Vagina (tissue), 2 donors: ENCODE data around the gene DLG2. TPM values are rescaled to one million over a fixed set of nuclear protein-coding genes. Genes with fewer than 3 reads are reported as not detected.

Experiments used
- DNase-seq, 2 donors: peaks; one replicate each; pipeline ENCODE4 v3.0.0-alpha.2; 2017; ENCODE audit errors: extremely low spot score in 2 of 2
- H3K27ac ChIP-seq: fragments of 200-600 bp; sonication (generic); one replicate; pipeline ENCODE4 v1.5.1; 2019
- H3K27me3 ChIP-seq: fragments of 200-600 bp; sonication (generic); one replicate; pipeline ENCODE4 v1.5.1; 2019
- H3K36me3 ChIP-seq, 2 donors: fragments of 200-600 bp; sonication (generic); one replicate each; pipeline ENCODE4 v1.5.1; 2017 to 2019
- H3K4me1 ChIP-seq: fragments of 200-600 bp; sonication (generic); one replicate; pipeline ENCODE4 v1.5.1; 2019
- H3K4me3 ChIP-seq, 2 donors: fragments of 200-600 bp; sonication (generic); 1 replicate in 1 of 2; 2 replicates in 1 of 2; pipeline ENCODE4 v1.5.1; 2016 to 2019
- H3K9me3 ChIP-seq: fragments of 200-600 bp; sonication (generic); one replicate; pipeline ENCODE4 v1.5.1; 2019
- POLR2A ChIP-seq, 2 donors: fragments of 450-650 bp; IDR thresholded peaks; one replicate each; pipeline ENCODE4 v1.6.1; 2017; ENCODE audit warnings: antibody characterized with exemption in 2 of 2, mild to moderate bottlenecking in 2 of 2, moderate library complexity in 2 of 2
- POLR2AphosphoS5 ChIP-seq, 2 donors: sonication (generic); formaldehyde crosslinking; IDR thresholded peaks; one replicate each; pipeline ENCODE4 v1.9.0; 2017; ENCODE audit warnings: antibody characterized with exemption in 2 of 2, mild to moderate bottlenecking in 2 of 2, low read depth in 1 of 2; ENCODE audit not compliant: insufficient read depth in 1 of 2
- intact Hi-C: fragments of 100-400 bp; cut with DNase I; formaldehyde crosslinking; loops from one replicate; pipeline ENCODE4 v1.15.1; 2023
- total RNA-seq: library from RNA; depleted of rRNA; stranded (reverse); fragments of >200 nt; gene quantifications from one replicate; pipeline ENCODE4 v1.2.3, GENCODE V29; 2016
- TF ChIP-seq, protein P1 (sequence below), 3 experiments: fragments of 450-650 bp in 2 of 3; fragments of 200-600 bp in 1 of 3; sonication (generic) in 1 of 3; IDR thresholded peaks; one replicate each; pipeline ENCODE4 v1.5.1; 2017 to 2019; ENCODE audit warnings: antibody characterized with exemption in 3 of 3, mild to moderate bottlenecking in 2 of 3, moderate library complexity in 2 of 3

Gene DLG2
- total RNA-seq, 1 donor from 2014 or later: 10.1 TPM

GRCh38 chr11:84218318-84218717 is 1408.8 kb downstream of the DLG2 start:
- TF ChIP-seq, protein P1, sequence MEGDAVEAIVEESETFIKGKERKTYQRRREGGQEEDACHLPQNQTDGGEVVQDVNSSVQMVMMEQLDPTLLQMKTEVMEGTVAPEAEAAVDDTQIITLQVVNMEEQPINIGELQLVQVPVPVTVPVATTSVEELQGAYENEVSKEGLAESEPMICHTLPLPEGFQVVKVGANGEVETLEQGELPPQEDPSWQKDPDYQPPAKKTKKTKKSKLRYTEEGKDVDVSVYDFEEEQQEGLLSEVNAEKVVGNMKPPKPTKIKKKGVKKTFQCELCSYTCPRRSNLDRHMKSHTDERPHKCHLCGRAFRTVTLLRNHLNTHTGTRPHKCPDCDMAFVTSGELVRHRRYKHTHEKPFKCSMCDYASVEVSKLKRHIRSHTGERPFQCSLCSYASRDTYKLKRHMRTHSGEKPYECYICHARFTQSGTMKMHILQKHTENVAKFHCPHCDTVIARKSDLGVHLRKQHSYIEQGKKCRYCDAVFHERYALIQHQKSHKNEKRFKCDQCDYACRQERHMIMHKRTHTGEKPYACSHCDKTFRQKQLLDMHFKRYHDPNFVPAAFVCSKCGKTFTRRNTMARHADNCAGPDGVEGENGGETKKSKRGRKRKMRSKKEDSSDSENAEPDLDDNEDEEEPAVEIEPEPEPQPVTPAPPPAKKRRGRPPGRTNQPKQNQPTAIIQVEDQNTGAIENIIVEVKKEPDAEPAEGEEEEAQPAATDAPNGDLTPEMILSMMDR (IDR thresholded peaks at IDR 0.05): no peak
- no peak for TF ChIP-seq POLR2A (IDR thresholded peaks at IDR 0.05)
- no peak for TF ChIP-seq POLR2AphosphoS5 (IDR thresholded peaks at IDR 0.05; ENCODE audit: insufficient read depth in 1 of 2, low read depth in 1 of 2)
- no peaks in the 10 kb centered on the region for H3K36me3 ChIP-seq
- intact Hi-C loops: no loop called here
- H3K4me3 ChIP-seq: no peak overlapping the region
- H3K4me1 ChIP-seq: no peaks in the 10 kb centered on the region
- H3K27ac ChIP-seq: no peak overlapping the region
- no peaks in the 10 kb centered on the region for H3K9me3 ChIP-seq
- no peaks in the 10 kb centered on the region for H3K27me3 ChIP-seq
- no peak for DNase-seq

DNA sequence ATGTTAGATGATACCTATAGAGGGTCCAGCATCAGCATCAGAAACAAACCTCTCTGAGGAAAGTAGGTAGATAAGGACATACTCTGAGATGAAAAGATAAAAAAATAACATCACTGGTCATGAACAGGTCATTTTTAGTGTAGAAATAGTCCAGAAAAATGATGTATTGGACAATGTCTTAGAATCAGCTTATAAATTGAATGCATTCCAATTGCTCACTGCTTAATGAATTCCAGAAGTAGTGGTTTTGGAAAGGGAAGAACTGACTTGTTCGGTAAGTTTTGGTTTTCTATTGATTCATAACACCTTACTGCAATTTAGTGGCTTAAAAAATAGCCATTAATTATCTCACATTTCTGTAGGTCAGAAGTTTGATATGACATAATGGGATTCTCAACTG is 1411.5 kb downstream of the DLG2 start:
- Histone ChIP-seq H3K36me3 (no peaks in the 10 kb centered on the region), H3K27ac (no peak overlapping the region), H3K4me3 (no peak overlapping the region), H3K27me3 (no peaks in the 10 kb centered on the region), H3K4me1 (no peaks in the 10 kb centered on the region), H3K9me3 (no peaks in the 10 kb centered on the region)
- intact Hi-C loops: no loop called here
- TF ChIP-seq POLR2A (IDR thresholded peaks at IDR 0.05) (no peak), POLR2AphosphoS5 (IDR thresholded peaks at IDR 0.05; ENCODE audit: insufficient read depth in 1 of 2, low read depth in 1 of 2) (no peak)
- TF ChIP-seq, protein P1 (IDR thresholded peaks at IDR 0.05): no peak
- no peak for DNase-seq

- Histone ChIP-seq H3K4me3 (no peak overlapping the region), H3K27me3 (no peaks in the 10 kb centered on the region), H3K9me3 (no peaks in the 10 kb centered on the region), H3K27ac (no peak overlapping the region), H3K4me1 (no peaks in the 10 kb centered on the region), H3K36me3 (no peaks in the 10 kb centered on the region)
- DNase-seq: no peak
- TF ChIP-seq POLR2AphosphoS5 (IDR thresholded peaks at IDR 0.05; ENCODE audit: insufficient read depth in 1 of 2, low read depth in 1 of 2): no peak
- TF ChIP-seq, protein P1 (IDR thresholded peaks at IDR 0.05): no peak
- no peak for TF ChIP-seq POLR2A (IDR thresholded peaks at IDR 0.05)
- intact Hi-C loops: no loop called here
These were observed 1412.6 kb downstream of the DLG2 start for GRCh38 chr11:84214557-84214956.

GRCh38 chr11:84212468-84213390 is 1414.4 kb downstream of the DLG2 start:
- H3K27me3 ChIP-seq: no peaks in the 10 kb centered on the region
- no peaks in the 10 kb centered on the region for H3K9me3 ChIP-seq
- intact Hi-C loops: no loop called here
- H3K36me3 ChIP-seq: no peaks in the 10 kb centered on the region
- H3K4me1 ChIP-seq: no peaks in the 10 kb centered on the region
- TF ChIP-seq, protein P1 (IDR thresholded peaks at IDR 0.05): no peak
- TF ChIP-seq POLR2AphosphoS5 (IDR thresholded peaks at IDR 0.05; ENCODE audit: insufficient read depth in 1 of 2, low read depth in 1 of 2) (no peak), POLR2A (IDR thresholded peaks at IDR 0.05) (no peak)
- H3K4me3 ChIP-seq: no peak overlapping the region
- H3K27ac ChIP-seq: no peak overlapping the region
- no peak for DNase-seq

DNA sequence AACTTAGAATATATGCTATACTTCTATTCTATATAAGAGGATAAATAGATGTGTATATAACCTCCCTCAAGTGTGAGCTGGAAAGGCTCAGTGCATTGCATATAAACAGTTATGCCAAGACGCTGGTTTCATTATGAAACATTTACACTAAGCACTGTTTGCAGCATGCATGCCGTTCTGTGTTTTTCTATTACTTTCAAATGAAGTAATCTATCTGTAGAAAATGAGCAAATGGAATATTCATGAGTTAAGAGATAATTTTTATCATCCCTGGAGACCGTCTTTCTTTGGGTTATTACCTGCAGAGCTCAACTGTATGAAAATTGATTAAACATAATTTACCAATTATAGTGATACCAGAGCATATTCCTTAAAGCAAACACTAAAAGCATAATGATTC is 1415.2 kb downstream of the DLG2 start:
- Histone ChIP-seq H3K4me1 (no peaks in the 10 kb centered on the region), H3K27me3 (no peaks in the 10 kb centered on the region), H3K4me3 (no peak overlapping the region), H3K27ac (no peak overlapping the region), H3K9me3 (no peaks in the 10 kb centered on the region), H3K36me3 (no peaks in the 10 kb centered on the region)
- no peak for TF ChIP-seq POLR2A (IDR thresholded peaks at IDR 0.05)
- TF ChIP-seq, protein P1 (IDR thresholded peaks at IDR 0.05): no peak
- no peak for TF ChIP-seq POLR2AphosphoS5 (IDR thresholded peaks at IDR 0.05; ENCODE audit: insufficient read depth in 1 of 2, low read depth in 1 of 2)
- intact Hi-C loops: no loop called here
- no peak for DNase-seq
